Measurements from ENCODE around the gene STK35.

The STK35 gene

DNA sequence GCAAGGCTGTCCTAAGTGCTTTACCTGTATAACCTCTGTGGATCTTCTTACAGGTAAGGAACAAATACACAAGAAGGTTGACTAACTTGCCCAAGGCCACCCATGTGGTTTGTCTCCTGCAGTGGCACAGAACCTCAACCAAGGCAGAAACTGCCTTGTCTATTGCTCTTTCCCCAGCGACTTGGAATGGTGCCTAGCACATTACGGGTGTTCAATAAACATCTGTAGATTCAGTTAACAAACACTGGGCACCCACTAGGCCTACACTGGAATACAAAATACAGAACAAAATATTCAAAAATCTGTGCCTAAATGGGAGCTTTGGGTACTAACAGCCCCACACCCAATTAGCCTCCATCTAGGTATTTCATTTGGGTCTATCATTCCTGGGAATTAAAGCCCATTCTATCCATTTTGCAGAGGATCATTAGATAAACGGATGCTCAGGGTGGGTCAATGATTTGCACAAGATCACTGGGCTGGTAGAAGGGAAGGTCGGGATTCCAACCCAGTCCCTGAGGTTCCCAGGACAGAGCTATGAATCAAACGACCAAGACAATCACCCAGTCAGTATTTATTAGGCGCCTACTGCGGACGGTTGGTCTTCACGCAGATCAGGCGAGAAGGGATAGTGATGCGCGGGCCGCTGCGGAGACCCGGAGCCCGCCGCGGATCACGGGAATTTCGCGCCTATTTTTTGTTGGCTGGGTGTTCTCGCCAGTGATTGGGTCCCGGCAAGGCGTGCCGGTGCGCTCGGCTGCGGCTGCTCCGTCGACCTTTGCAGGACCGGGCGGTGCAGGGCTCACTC lies at the start of gene STK35:
Gene STK35 (plus strand): TSS at position 771 of the 808 bp plus-strand sequence. CDS start 55 bp downstream, outside the sequence.
- DNase-seq = no peak

GRCh38 chr20:2051946-2052345 lies 49.7 kb upstream of the STK35 start:
- DNase-seq = no peak

GRCh38 chr20:2052741-2053140 lies 48.9 kb upstream of the STK35 start:
- no peak for DNase-seq

DNA sequence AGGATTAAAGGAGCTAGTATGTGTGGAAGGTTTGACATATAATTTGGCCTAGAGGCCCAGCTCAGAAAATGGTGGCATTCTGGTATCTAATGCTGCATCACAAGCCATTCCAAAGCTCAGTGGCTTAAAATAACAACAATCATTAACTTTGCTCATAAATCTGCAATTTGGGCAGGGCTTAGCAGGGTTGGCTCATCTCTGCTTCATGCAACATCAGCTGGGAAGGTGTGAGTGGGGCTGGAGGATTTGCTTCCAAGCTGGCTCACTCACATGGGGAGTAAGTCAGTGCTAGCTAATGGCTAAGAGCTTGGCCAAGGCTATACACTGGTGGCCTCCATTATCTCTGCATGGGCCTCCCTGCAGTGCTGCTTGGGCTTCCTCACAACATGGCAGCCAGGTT lies 48.0 kb upstream of the STK35 start:
- no peak for DNase-seq

DNA sequence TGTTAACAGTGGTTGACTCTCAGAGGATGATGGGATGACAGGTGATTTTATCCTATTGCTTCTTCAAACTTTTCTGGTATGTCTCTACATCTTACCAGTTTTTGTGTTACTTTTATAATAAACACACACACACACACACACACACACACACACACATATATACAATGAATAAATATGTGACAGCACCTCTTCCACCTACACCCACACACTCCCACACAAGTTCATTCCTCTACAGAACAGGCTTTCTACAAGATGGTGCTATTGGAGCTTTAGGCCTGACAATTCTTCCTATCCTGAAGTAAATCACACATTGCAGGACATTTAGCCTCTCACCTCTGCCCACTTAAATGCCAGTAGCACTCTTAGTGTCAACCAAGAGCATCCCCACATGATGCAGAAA lies 46.7 kb upstream of the STK35 start:
- no peak for DNase-seq

DNA sequence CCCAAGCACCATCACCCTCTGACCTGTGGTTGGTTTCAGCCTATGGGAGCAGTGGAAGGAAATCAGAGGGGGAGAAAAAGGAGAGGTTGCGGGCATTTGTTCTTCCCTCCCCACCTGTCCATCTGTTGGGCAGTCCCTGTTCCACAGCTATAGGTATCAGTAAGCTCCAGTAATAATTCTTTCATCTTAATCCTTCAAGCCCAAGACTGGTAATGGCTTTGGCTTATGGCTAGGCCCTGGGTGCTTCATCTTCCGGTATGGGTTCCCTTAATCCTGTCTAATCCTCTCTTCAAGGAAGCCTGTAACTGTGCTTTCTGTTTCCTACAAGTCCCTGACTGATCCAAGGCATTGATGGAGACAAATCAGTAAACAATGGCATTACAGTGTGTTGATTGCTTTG lies 42.2 kb upstream of the STK35 start:
- no peak for DNase-seq

GRCh38 chr20:2065099-2065498 lies 36.5 kb upstream of the STK35 start:
- DNase-seq = no peak

GRCh38 chr20:2066461-2067122 lies 35.0 kb upstream of the STK35 start:
- no peak for DNase-seq

DNA sequence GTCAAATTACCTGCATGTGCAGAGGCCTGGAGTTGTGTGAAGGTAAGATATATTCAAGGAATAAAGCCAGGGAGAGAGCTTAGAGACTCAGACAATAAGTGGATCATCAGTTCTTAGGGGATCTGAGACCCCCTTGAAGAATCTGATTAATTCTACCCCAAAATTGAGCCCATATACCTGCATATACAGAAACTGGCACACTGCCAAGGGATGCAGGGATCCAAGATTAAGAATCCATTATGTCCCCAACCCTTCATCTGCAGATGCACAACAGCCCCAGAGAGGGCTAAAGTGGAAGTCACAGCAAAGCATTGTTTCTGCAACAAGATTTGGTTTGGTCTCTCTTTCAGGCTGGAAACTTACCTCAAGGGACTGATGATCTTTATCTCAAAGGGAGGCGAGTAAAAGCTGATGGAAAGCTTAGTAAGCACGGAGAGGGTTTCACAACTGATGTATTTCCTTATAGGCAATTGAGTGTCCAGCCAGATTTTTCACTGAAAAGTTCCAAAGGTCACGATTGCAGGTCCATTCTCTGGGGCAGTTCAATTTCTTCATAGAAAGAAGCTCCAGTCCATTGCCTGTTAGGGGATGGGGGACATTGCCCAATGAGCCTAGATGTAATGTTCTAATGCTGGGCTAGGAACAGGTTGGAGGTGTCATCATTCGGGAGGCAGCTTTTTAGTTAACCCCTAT lies 20.9 kb upstream of the STK35 start:
- DNase-seq = no peak

GRCh38 chr20:2084703-2085102 lies 16.9 kb upstream of the STK35 start:
- DNase-seq = no peak

- no peak for DNase-seq
Observed at GRCh38 chr20:2086177-2086979, 15.2 kb upstream of the STK35 start.

- DNase-seq = no peak
Observed at GRCh38 chr20:2086980-2087377, 14.6 kb upstream of the STK35 start.

DNA sequence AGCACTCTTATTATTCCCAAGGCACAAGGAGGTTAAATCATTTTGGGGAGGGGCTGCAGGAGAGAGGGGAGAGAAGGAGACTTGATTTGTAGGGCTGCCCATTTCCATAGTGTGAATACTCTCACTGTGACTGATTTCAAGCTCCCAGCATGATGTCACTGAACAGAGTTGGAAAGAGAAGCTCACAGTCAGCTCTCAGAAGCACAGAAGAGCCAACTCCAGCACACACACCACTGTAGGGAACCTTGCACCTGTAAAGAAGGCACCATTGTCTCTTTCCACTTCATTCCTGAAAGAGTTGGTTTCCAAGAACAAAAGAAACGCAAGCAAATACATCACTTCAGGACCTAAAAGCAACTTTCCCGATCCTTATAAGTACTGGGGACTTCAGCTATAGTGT lies 12.7 kb upstream of the STK35 start:
- no peak for DNase-seq

DNA sequence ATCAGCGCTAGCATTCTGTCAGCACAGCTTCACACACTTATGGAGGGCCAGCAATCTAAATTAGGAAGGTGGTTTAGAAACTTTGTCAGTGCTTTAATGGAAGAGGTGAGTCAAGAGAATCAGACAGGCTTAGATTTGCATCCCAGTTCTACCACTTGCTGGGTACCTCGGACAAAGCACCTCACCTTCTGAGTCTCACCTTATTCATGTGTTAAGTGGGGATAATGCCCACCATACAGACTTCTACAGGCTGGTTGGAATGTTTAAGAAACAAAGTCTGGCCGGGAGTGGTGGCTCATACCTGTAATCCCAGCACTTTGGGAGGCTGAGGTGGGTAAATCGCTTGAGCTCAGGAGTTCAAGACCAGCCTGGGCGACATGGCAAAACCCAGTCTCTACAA lies 12.2 kb upstream of the STK35 start:
- DNase-seq = no peak

GRCh38 chr20:2093159-2093781 lies 8.4 kb upstream of the STK35 start:
- DNase-seq = peak; percentile 53

DNA sequence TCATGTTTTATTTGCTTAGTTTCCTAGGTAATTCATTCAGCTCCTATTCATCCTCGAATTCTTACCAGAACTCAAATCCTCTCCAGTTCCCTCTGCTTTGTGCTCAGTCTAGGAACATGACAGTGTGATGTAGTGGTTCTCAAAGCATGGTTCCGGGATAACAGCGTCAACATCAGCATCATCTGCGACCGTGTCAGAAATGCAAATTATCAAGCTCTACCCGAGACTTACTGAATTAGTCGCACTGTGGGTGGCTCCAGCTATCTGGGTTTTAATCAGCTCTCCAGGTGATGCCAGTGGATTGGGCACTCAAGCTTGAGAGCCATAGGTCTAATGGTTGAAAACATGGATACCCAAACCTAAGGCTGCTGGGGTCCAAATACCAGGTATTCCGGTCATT lies 7.7 kb upstream of the STK35 start:
- DNase-seq = no peak

DNA sequence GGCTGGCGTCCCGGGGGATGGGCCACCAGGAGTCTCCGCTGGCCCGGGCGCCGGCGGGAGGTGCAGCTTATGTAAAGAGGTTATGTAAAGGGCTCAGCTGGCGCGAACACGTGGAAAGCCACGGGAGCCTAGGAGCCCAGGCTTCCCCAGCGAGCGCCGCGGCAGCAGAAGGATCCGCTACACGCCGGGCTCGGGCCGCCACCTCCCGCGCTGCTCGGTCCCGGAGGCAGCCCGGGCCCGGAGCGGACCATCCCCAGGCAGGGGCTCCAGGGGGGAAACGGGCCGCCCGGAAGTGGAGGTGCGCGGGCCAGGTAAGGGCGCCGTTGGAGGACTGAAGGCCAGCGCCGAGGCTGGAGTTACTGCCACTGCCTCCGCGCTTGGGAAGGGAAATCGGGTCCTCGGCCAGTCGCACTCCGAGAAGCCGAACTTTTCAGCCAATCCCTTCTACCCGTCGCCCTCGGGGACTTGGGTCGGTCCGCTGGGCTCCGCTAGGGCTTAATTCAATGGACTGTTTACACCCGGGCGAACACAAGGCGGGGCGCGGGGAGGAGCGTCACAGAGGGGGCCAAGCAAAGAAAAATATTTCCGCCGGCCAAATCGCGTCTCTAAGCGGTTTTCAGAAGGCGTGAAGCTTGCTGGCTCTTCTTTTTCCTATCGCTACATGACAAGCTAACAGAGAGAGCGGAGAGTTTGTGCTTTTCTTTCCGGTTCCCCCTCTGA lies 398 bp downstream of the STK35 start:
- DNase-seq = peak; percentile 87

GRCh38 chr20:2102585-2103460 lies 1.2 kb downstream of the STK35 start:
- DNase-seq = peak; percentile 82

DNA sequence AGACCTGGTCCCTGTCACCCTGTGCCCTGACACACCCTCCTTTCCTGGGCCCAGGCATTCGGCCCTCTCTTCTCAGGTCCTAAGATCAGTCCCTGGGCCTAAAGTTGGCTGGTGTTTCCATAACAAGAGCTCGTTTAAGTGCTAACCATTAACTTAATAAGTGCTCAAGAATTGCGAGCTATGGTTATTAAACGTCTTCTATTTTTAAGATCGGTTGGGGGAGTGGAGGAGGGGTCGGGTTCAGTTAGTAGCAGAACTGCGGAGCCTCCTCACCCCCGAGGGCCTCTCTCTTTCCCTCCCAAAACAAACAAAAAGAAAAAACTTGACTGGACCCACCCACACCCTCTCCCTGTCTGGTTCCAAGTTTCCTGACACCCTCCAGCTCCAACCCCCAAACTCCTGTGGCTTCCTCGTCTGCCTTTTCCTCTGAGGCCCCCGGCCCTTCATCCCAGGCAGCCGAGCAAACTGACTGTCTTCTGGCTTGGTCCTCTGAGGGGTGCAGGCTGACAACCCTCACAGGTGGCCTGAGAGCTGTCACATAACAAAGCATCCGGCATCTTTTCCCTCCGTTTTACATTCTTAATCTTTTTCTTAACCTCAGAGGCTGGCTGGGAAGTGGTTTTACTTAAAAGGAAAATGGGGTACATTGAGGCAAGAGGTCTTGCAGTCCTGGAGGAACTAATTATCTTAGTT lies 2.0 kb downstream of the STK35 start:
- no peak for DNase-seq

GRCh38 chr20:2104236-2104635 lies 2.6 kb downstream of the STK35 start:
- DNase-seq = no peak

All from NK-92 treated with Interleukin-12 subunit alpha and Interleukin-12 subunit beta, amount 100 ng/mL, for 24 hours (cell line).